ENCODE results near the gene PGGT1B. TPM values are rescaled to one million over a fixed set of nuclear protein-coding genes. Genes with fewer than 3 reads are reported as not detected.

PGGT1B gene
- total and polyA plus RNA-seq, 9 of the 15 experiments (the other 6 are each of a cell fraction or from before 2014, with no cell fraction given) = 5.3 to 33.7 (median 19.8) TPM

DNA sequence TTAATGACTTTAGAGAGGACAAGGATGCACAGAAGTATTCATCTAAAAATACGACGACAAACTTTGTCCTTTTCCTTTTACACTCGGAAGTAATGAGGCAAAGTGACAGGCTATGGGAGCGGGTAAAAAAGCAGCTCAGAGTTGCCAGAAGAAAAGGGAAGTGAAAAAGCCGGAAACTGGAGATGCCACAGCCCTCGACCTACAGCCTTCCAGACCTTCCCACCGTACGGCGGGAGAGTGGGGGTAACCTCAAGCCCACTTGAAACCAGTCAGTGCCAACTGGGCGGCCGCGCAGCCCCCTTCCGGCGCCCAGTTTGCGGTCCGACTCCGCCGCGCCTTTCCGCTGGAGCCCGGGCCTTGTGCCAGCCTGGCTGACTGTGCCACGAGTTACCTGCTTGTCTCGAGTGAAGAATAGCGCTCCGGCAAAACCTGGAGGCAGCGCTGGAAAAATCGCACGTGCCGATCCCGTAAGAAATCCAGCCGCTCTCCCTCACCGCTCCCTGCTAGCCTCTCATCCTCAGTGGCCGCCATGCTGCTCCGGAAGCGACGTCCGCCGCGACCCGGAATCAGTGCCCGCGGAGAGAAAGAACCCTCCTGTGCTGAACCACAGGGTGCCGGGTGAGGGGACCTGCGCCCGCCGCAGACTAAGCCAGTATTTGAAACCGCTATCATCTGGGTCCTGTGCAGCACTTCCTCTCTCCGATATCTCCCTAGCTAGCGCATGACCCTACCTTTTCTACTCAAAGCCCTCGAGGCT lies at the start of gene PGGT1B (continued):
- TF ChIP-seq, protein P1, sequence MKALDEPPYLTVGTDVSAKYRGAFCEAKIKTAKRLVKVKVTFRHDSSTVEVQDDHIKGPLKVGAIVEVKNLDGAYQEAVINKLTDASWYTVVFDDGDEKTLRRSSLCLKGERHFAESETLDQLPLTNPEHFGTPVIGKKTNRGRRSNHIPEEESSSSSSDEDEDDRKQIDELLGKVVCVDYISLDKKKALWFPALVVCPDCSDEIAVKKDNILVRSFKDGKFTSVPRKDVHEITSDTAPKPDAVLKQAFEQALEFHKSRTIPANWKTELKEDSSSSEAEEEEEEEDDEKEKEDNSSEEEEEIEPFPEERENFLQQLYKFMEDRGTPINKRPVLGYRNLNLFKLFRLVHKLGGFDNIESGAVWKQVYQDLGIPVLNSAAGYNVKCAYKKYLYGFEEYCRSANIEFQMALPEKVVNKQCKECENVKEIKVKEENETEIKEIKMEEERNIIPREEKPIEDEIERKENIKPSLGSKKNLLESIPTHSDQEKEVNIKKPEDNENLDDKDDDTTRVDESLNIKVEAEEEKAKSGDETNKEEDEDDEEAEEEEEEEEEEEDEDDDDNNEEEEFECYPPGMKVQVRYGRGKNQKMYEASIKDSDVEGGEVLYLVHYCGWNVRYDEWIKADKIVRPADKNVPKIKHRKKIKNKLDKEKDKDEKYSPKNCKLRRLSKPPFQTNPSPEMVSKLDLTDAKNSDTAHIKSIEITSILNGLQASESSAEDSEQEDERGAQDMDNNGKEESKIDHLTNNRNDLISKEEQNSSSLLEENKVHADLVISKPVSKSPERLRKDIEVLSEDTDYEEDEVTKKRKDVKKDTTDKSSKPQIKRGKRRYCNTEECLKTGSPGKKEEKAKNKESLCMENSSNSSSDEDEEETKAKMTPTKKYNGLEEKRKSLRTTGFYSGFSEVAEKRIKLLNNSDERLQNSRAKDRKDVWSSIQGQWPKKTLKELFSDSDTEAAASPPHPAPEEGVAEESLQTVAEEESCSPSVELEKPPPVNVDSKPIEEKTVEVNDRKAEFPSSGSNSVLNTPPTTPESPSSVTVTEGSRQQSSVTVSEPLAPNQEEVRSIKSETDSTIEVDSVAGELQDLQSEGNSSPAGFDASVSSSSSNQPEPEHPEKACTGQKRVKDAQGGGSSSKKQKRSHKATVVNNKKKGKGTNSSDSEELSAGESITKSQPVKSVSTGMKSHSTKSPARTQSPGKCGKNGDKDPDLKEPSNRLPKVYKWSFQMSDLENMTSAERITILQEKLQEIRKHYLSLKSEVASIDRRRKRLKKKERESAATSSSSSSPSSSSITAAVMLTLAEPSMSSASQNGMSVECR (CRISPR knock-in tag; IDR thresholded peaks at IDR 0.05) = no peak
- no peak for TF ChIP-seq ZC3H11A (IDR thresholded peaks at IDR 0.05; ENCODE audit: low read depth, low read length)
- no peak for TF ChIP-seq ZNF184 (CRISPR knock-in tag; IDR thresholded peaks at IDR 0.05)
- TF ChIP-seq SIN3A (IDR thresholded peaks at IDR 0.05; ENCODE audit: borderline replicate concordance in 2 of 2, control insufficient read depth in 1 of 2, low read depth in 2 of 2, low read length in 2 of 2) = peak in 1 of 2 experiments; percentile 45; a peak in 1 of 4 replicates
- TF ChIP-seq RBM22 (IDR thresholded peaks at IDR 0.05; ENCODE audit: low read depth, low read length, poor library complexity, severe bottlenecking) = peak; percentile 47
- TF ChIP-seq DNMT1 (IDR thresholded peaks at IDR 0.05) = no peak
- TF ChIP-seq ZNF224 (CRISPR knock-in tag; IDR thresholded peaks at IDR 0.05) = no peak
- TF ChIP-seq ZNF699 (CRISPR knock-in tag; IDR thresholded peaks at IDR 0.05; ENCODE audit: insufficient replicate concordance) = no peak
- TF ChIP-seq, protein P2, sequence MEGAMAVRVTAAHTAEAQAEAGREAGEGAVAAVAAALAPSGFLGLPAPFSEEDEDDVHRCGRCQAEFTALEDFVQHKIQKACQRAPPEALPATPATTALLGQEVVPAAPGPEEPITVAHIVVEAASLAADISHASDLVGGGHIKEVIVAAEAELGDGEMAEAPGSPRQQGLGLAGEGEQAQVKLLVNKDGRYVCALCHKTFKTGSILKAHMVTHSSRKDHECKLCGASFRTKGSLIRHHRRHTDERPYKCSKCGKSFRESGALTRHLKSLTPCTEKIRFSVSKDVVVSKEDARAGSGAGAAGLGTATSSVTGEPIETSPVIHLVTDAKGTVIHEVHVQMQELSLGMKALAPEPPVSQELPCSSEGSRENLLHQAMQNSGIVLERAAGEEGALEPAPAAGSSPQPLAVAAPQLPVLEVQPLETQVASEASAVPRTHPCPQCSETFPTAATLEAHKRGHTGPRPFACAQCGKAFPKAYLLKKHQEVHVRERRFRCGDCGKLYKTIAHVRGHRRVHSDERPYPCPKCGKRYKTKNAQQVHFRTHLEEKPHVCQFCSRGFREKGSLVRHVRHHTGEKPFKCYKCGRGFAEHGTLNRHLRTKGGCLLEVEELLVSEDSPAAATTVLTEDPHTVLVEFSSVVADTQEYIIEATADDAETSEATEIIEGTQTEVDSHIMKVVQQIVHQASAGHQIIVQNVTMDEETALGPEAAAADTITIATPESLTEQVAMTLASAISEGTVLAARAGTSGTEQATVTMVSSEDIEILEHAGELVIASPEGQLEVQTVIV (CRISPR knock-in tag; IDR thresholded peaks at IDR 0.05; ENCODE audit: borderline replicate concordance) = no peak
- TF ChIP-seq NFATC3 (IDR thresholded peaks at IDR 0.05) = no peak
- no peak for TF ChIP-seq E2F4 (CRISPR knock-in tag; IDR thresholded peaks at IDR 0.05; ENCODE audit: low read depth)
- peak; percentile 90 for TF ChIP-seq TAF9B (IDR thresholded peaks at IDR 0.05; ENCODE audit: partially characterized antibody)
- TF ChIP-seq MCM7 (IDR thresholded peaks at IDR 0.05) = no peak
- no peak for TF ChIP-seq XRCC3 (IDR thresholded peaks at IDR 0.05)
- TF ChIP-seq, protein P3, sequence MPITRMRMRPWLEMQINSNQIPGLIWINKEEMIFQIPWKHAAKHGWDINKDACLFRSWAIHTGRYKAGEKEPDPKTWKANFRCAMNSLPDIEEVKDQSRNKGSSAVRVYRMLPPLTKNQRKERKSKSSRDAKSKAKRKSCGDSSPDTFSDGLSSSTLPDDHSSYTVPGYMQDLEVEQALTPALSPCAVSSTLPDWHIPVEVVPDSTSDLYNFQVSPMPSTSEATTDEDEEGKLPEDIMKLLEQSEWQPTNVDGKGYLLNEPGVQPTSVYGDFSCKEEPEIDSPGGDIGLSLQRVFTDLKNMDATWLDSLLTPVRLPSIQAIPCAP (CRISPR knock-in tag; IDR thresholded peaks at IDR 0.05; ENCODE audit: borderline replicate concordance) = no peak
- TF ChIP-seq, protein P4, sequence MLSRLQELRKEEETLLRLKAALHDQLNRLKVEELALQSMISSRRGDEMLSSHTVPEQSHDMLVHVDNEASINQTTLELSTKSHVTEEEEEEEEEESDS (CRISPR knock-in tag; IDR thresholded peaks at IDR 0.05) = no peak
- no peak for TF ChIP-seq MAFG (tag; conservative IDR thresholded peaks at IDR 0.05)
